CD14-positive monocyte (primary cell): ENCODE results near the gene SLC47A2. TPM values are rescaled to one million over a fixed set of nuclear protein-coding genes. Genes with fewer than 3 reads are reported as not detected.
A peak's percentile ranks its signal among the peaks of the same experiment; 100 is the strongest.

Experiments
- DNase-seq, 3 donors: peaks; one replicate each; pipeline ENCODE4 v3.0.0-alpha.2; 2011 to 2022
- H2AFZ ChIP-seq: 2 replicates; pipeline ENCODE4 v1.6.0; 2012; ENCODE audit warnings: mild to moderate bottlenecking, low read depth, low read length, inconsistent platforms; ENCODE audit not compliant: insufficient read depth, poor library complexity, severe bottlenecking
- H3K27ac ChIP-seq, 2 donors: 1 replicate in 1 of 2; 2 replicates in 1 of 2; pipeline ENCODE4 v1.5.1; 2012 to 2013; ENCODE audit warnings: low read length in 2 of 2, control low read depth in 1 of 2, inconsistent platforms in 1 of 2, low read depth in 1 of 2, mild to moderate bottlenecking in 1 of 2
- H3K27me3 ChIP-seq, 2 donors: one replicate each; pipeline versions ENCODE4 v1.6.0 to v1.6.1; 2011 to 2013; ENCODE audit warnings: low read length in 2 of 2; ENCODE audit not compliant: control insufficient read depth in 2 of 2, insufficient read depth in 2 of 2
- H3K36me3 ChIP-seq, 2 donors: replicated peaks in 1 of 2; 1 replicate in 1 of 2; 2 replicates in 1 of 2; pipeline versions ENCODE4 v1.5.1 to v1.6.1; 2012 to 2013; ENCODE audit warnings: low read length in 2 of 2, control low read depth in 1 of 2, inconsistent platforms in 1 of 2, mild to moderate bottlenecking in 1 of 2; ENCODE audit not compliant: insufficient read depth in 2 of 2, control insufficient read depth in 1 of 2
- H3K4me1 ChIP-seq, 2 donors: 1 replicate in 1 of 2; 2 replicates in 1 of 2; pipeline versions ENCODE4 v1.5.1 to v1.6.1; 2012 to 2013; ENCODE audit warnings: low read length in 2 of 2, control low read depth in 1 of 2, inconsistent platforms in 1 of 2, mild to moderate bottlenecking in 1 of 2, moderate library complexity in 1 of 2; ENCODE audit not compliant: insufficient read depth in 2 of 2, control insufficient read depth in 1 of 2
- H3K4me2 ChIP-seq: replicated peaks from 2 replicates; pipeline ENCODE3; 2012; ENCODE audit warnings: low read length, moderate library complexity, mild to moderate bottlenecking; ENCODE audit not compliant: poor library complexity, severe bottlenecking; ENCODE audit errors: extremely low read depth
- H3K4me3 ChIP-seq, 3 experiments: fragments of 200-600 bp in 1 of 3; sonication (generic) in 1 of 3; replicated peaks in 1 of 3; 1 replicate in 2 of 3; 2 replicates in 1 of 3; pipeline ENCODE4 v1.5.1; 2011 to 2013; ENCODE audit warnings: low read length in 3 of 3, mild to moderate bottlenecking in 3 of 3, control low read depth in 2 of 3, low read depth in 2 of 3, inconsistent platforms in 1 of 3, moderate library complexity in 1 of 3
- H3K79me2 ChIP-seq: 2 replicates; pipeline ENCODE4 v1.6.0; 2012; ENCODE audit warnings: mild to moderate bottlenecking, control low read depth, inconsistent platforms, low read length, moderate library complexity; ENCODE audit not compliant: insufficient read depth
- H3K9ac ChIP-seq: 2 replicates; pipeline ENCODE4 v1.6.0; 2017; ENCODE audit warnings: low read length, mild to moderate bottlenecking; ENCODE audit not compliant: insufficient read depth, poor library complexity, severe bottlenecking
- H3K9me3 ChIP-seq, 2 donors: replicated peaks in 1 of 2; 1 replicate in 1 of 2; 2 replicates in 1 of 2; pipeline versions ENCODE4 v1.5.1 to v1.6.1; 2012 to 2013; ENCODE audit warnings: low read length in 2 of 2, control low read depth in 1 of 2; ENCODE audit not compliant: control insufficient read depth in 1 of 2, insufficient read depth in 1 of 2
- H4K20me1 ChIP-seq: 2 replicates; pipeline ENCODE4 v1.6.0; 2012; ENCODE audit warnings: mild to moderate bottlenecking, low read length, control low read depth, moderate library complexity; ENCODE audit not compliant: insufficient read depth
- H3K27ac Mint-ChIP-seq, 7 donors: one replicate each; pipeline ENCODE4 v1.8.0; 2020; ENCODE audit warnings: mild to moderate bottlenecking in 7 of 7, mixed read lengths in 7 of 7, moderate library complexity in 6 of 7, inconsistent platforms in 2 of 7
- H3K27me3 Mint-ChIP-seq, 3 donors: one replicate each; pipeline ENCODE4 v1.8.0; 2021 to 2022; ENCODE audit warnings: low read depth in 3 of 3, mild to moderate bottlenecking in 3 of 3, mixed read lengths in 3 of 3, moderate library complexity in 3 of 3, inconsistent platforms in 1 of 3
- H3K36me3 Mint-ChIP-seq, 2 donors: one replicate each; pipeline ENCODE4 v1.8.0; 2020; ENCODE audit warnings: mixed read lengths in 2 of 2, inconsistent platforms in 1 of 2, mild to moderate bottlenecking in 1 of 2
- H3K4me1 Mint-ChIP-seq: one replicate; pipeline ENCODE4 v1.8.0; 2020; ENCODE audit warnings: mild to moderate bottlenecking, mixed read lengths
- H3K4me3 Mint-ChIP-seq, 2 donors: one replicate each; pipeline ENCODE4 v1.8.0; 2020; ENCODE audit warnings: mild to moderate bottlenecking in 2 of 2, mixed read lengths in 2 of 2, moderate library complexity in 1 of 2
- H3K9me3 Mint-ChIP-seq, 7 donors: one replicate each; pipeline ENCODE4 v1.8.0; 2020 to 2022; ENCODE audit warnings: mixed read lengths in 7 of 7, mild to moderate bottlenecking in 6 of 7, moderate library complexity in 6 of 7, inconsistent platforms in 2 of 7
- CTCF ChIP-seq: fragments of 200-600 bp; IDR thresholded peaks from one replicate; pipeline ENCODE4 v1.8.0; 2022; ENCODE audit warnings: antibody characterized with exemption, mild to moderate bottlenecking
- WGBS: methylation state at CpG from one replicate; pipeline ENCODE4 v1.1.5; 2013; ENCODE audit warnings: missing lambda C conversion rate; ENCODE audit not compliant: insufficient coverage; 5-methylcytosine and 5-hydroxymethylcytosine counted together
- intact Hi-C, 2 donors: fragments of 100-400 bp; cut with micrococcal nuclease; formaldehyde crosslinking; loops; one replicate each; pipeline versions ENCODE4 v1.15.0 to v1.15.1; 2023
- polyA plus RNA-seq, 3 donors: library from polyadenylated mRNA; depleted of rRNA in 1 of 3; unstranded in 2 of 3; stranded (reverse) in 1 of 3; fragments of 300-500 nt in 2 of 3; fragments of >200 nt in 1 of 3; fragmentation: Illumina TruSeq in 2 of 3; gene quantifications; 1 replicate in 2 of 3; 2 replicates in 1 of 3; pipeline ENCODE4 v1.2.3, GENCODE V29; 2012 to 2021

SLC47A2 gene
- polyA plus RNA-seq, 3 donors, result not detected

- Histone ChIP-seq H3K9ac (no peak overlapping the region), H2AFZ (no peak overlapping the region), H3K9me3 (no peaks in the 10 kb centered on the region), H3K4me1 (peaks cover 16 to 17% of the 10 kb centered on the region in 2 donors), H3K36me3 (no peaks in the 10 kb centered on the region), H3K79me2 (no peaks in the 10 kb centered on the region), H4K20me1 (no peaks in the 10 kb centered on the region), H3K4me2 (no peak overlapping the region), H3K27ac (no peak overlapping the region), H3K4me3 (no peak overlapping the region), H3K27me3 (no peaks in the 10 kb centered on the region)
- Mint-ChIP-seq H3K9me3 (peaks cover 0 to 6% (median 2%) of the 10 kb centered on the region in 7 donors), H3K27ac (peak overlapping the region in 1 of 7 donors; percentile 38), H3K36me3 (no peaks in the 10 kb centered on the region), H3K4me1 (peaks cover 35% of the 10 kb centered on the region), H3K27me3 (peaks cover 1 to 11% (median 2%) of the 10 kb centered on the region in 3 donors), H3K4me3 (no peak overlapping the region)
- no peak for TF ChIP-seq CTCF
- intact Hi-C loops, result loop anchor here in 1 of 2 donors (10.0 kb wide), 1 partner anchor 101 kb away; no protein-coding TSS in a partner anchor
- no peak for DNase-seq
- WGBS, result 96% methylated on average over 10 of the region's 11 CpGs
These were observed 39.6 kb upstream of the SLC47A2 start for GRCh38 chr17:19755821-19756510.

GRCh38 chr17:19755392-19755791 is 39.0 kb upstream of the SLC47A2 start:
- no peaks in the 10 kb centered on the region for H3K36me3 ChIP-seq
- H3K4me3 Mint-ChIP-seq, result no peak overlapping the region
- no peak overlapping the region for H3K4me2 ChIP-seq
- no peaks in the 10 kb centered on the region for H3K27me3 ChIP-seq
- no peak overlapping the region for H3K27ac ChIP-seq
- no peaks in the 10 kb centered on the region for H3K79me2 ChIP-seq
- no peak for DNase-seq
- no peaks in the 10 kb centered on the region for H4K20me1 ChIP-seq
- H3K4me3 ChIP-seq, result no peak overlapping the region
- WGBS, result 91% methylated on average over 6 of the region's 6 CpGs
- no peak for TF ChIP-seq CTCF
- H3K27ac Mint-ChIP-seq, result peak overlapping the region in 1 of 7 donors; percentile 25
- H3K9me3 ChIP-seq, result no peaks in the 10 kb centered on the region
- no peak overlapping the region for H2AFZ ChIP-seq
- H3K9ac ChIP-seq, result no peak overlapping the region
- peaks cover 0 to 6% (median 2%) of the 10 kb centered on the region in 7 donors for H3K9me3 Mint-ChIP-seq
- peaks cover 16 to 17% of the 10 kb centered on the region in 2 donors for H3K4me1 ChIP-seq
- H3K4me1 Mint-ChIP-seq, result peaks cover 30% of the 10 kb centered on the region
- intact Hi-C loops, result loop anchor here in 1 of 2 donors (10.0 kb wide), 1 partner anchor 101 kb away; no protein-coding TSS in a partner anchor
- H3K36me3 Mint-ChIP-seq, result no peaks in the 10 kb centered on the region
- peaks cover 0 to 9% (median 2%) of the 10 kb centered on the region in 3 donors for H3K27me3 Mint-ChIP-seq
